A549 treated with CORT108297 at 1 μM for 4 hours (cell line): ENCODE measurements around the gene TAS2R10. TPM values are rescaled to one million over a fixed set of nuclear protein-coding genes. Genes with fewer than 3 reads are reported as not detected.

Experiments used
- total RNA-seq: library from RNA; stranded (reverse); fragments of 200-300 nt; extraction: Qiagen RNA extraction; gene quantifications from 5 replicates; pipeline ENCODE4 v1.2.3, GENCODE V29; 2022

The TAS2R10 gene
- total RNA-seq, result 0.11 to 0.17 TPM in 2 of 5 replicates, not detected in the others

DNA sequence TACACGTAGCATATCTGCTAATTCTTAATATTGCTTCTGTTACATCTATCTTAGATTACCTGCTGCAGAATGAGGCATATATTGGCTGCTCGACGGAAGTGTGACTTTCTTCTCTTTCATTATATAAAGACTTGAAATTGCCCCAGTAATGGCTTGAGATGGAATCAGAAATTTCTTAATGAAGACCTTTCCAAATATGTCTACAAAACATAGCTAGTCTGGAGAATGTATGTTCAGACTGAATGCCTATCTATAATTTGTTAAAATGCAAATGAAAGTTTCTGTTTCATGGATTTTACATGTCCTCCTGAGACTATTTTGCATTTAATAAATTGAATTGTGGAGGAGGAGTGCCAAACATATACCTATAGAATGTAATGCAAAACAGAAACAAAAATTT, at the start of gene TAS2R10:
Gene TAS2R10 (minus strand): TSS at position 101 of the 400 bp plus-strand sequence. CDS start 89 bp downstream, at position 12.

GRCh38 chr12:10849425-10849878, 23.3 kb upstream of the TAS2R10 start, which contains the start of gene PRR4:
PRR4 (minus strand) TSS chr12:10849475; CDS start chr12:10849437, 38 bp downstream.

GRCh38 chr12:10810068-10810467, 16.1 kb downstream of the TAS2R10 start, which contains the start of gene TAS2R9:
TAS2R9 (minus strand) TSS chr12:10810168; CDS start chr12:10810075, 93 bp downstream.

DNA sequence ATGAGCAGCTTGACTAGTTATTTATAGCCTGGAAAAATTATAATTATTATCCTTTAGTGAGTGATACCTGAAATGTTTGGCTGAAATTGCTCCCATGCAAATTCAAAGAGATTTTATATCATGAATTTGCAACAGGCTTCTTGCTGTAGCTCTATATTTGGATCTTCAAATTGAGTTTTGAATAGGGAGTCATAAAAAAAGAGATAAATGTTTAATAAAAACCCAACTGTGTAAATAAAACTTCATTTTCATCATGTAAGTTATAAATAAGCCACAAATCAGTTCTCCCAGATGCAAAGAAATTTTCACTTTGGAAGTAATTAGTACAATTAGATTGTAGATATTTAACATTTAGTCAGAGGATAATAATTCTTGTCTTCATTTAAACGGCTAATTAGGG, 19.0 kb downstream of the TAS2R10 start, which contains the start of gene TAS2R8:
Gene TAS2R8 (minus strand): TSS at position 101 of the 400 bp plus-strand sequence. CDS start 306 bp downstream, outside the sequence.

GRCh38 chr12:10802587-10802986, 23.6 kb downstream of the TAS2R10 start, which contains the start of gene TAS2R7:
TAS2R7 (minus strand) TSS chr12:10802627; CDS start chr12:10802570, 57 bp downstream.

Other genes starting within 250 kb of the TAS2R10 start
- 49.6 to 60.7 TPM (median 53.5 TPM) in 5 replicates for gene MAGOHB, start 212.7 kb downstream of the TAS2R10 start, total RNA-seq
- 0.14 to 0.43 TPM (median 0.23 TPM) in 5 replicates for gene STYK1, start 152.3 kb downstream of the TAS2R10 start, total RNA-seq
- 242 to 284 TPM (median 259 TPM) in 5 replicates for gene YBX3, start 103.0 kb downstream of the TAS2R10 start, total RNA-seq
- not detected in 5 replicates for gene TAS2R7, start 23.7 kb downstream of the TAS2R10 start, total RNA-seq
- gene TAS2R8, start 19.1 kb downstream of the TAS2R10 start, total RNA-seq, result not detected in 5 replicates
- not detected in 5 replicates for gene TAS2R9, start 16.2 kb downstream of the TAS2R10 start, total RNA-seq
- gene PRR4, start 23.1 kb upstream of the TAS2R10 start, total RNA-seq, result 1.6 to 2.9 TPM (median 2.6 TPM) in 5 replicates
- 1.7 to 4.2 TPM (median 2.7 TPM) in 5 replicates for gene PRH1, start 57.9 kb upstream of the TAS2R10 start, total RNA-seq
- not detected in 5 replicates for gene TAS2R13, start 83.2 kb upstream of the TAS2R10 start, total RNA-seq
- 0.16 to 0.47 TPM in 2 of 5 replicates, not detected in the others for gene PRH2, start 102.9 kb upstream of the TAS2R10 start, total RNA-seq
- 0.30 to 0.96 TPM (median 0.58 TPM) in 5 replicates for gene TAS2R14, start 112.9 kb upstream of the TAS2R10 start, total RNA-seq
- not detected in 5 replicates for gene TAS2R50, start 160.6 kb upstream of the TAS2R10 start, total RNA-seq
- gene TAS2R20, start 171.9 kb upstream of the TAS2R10 start, total RNA-seq, result 0.07 to 0.13 TPM (median 0.10 TPM) in 5 replicates
- 0.18 TPM in 1 of 5 replicates, not detected in the others for gene TAS2R19, start 196.3 kb upstream of the TAS2R10 start, total RNA-seq
- 0.13 to 0.28 TPM (median 0.17 TPM) in 3 of 5 replicates, not detected in the others for gene TAS2R31, start 205.0 kb upstream of the TAS2R10 start, total RNA-seq
- 0.08 TPM in 1 of 5 replicates, not detected in the others for gene TAS2R46, start 235.9 kb upstream of the TAS2R10 start, total RNA-seq